Measurements from ENCODE around the gene FZD10.

DNA sequence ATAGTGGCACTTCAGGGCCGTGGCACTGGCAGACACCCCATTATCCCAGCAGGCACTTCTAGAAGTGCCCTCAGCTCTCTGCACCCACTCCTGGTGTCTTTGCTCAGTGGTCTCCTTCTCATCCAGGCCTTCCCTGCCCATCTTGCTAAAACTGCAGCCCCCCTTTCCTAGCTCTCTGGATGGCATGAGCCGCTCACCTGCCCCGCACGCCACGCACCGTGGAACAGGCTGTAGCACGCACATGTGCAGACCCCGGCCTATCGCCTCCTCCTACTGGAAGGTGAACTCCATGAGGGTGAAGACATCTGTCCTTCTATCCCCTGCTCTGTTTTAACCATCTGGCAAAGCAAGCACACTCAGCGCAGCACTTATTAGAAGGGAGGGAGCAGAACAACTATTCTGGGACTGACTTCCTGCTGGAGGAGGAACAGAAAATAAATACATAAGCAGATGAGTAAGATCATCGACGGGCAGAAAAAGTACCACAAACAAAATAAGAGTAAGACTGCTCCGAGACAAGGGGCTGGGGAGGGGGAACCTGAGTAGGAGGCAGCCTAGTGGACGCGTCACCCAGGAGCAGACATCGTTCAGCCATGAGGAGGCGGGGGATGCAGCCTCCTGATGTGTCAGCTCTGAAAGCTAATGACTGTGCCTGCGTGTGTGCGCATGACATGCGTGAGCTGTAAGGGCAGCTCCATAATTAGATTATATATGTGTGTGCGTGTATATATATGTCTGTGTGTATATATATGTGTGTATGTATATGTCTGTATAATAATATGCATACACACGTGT lies 7.8 kb upstream of the FZD10 start:
- no peak for TF ChIP-seq EZH2 (IDR thresholded peaks at IDR 0.05; ENCODE audit: borderline replicate concordance, low read length)
- TF ChIP-seq, protein P1, sequence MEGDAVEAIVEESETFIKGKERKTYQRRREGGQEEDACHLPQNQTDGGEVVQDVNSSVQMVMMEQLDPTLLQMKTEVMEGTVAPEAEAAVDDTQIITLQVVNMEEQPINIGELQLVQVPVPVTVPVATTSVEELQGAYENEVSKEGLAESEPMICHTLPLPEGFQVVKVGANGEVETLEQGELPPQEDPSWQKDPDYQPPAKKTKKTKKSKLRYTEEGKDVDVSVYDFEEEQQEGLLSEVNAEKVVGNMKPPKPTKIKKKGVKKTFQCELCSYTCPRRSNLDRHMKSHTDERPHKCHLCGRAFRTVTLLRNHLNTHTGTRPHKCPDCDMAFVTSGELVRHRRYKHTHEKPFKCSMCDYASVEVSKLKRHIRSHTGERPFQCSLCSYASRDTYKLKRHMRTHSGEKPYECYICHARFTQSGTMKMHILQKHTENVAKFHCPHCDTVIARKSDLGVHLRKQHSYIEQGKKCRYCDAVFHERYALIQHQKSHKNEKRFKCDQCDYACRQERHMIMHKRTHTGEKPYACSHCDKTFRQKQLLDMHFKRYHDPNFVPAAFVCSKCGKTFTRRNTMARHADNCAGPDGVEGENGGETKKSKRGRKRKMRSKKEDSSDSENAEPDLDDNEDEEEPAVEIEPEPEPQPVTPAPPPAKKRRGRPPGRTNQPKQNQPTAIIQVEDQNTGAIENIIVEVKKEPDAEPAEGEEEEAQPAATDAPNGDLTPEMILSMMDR (IDR thresholded peaks at IDR 0.05; ENCODE audit: low read length), result no peak

Data from OCI-LY1 (cell line).